ENCODE results near the gene SEMA4D.
"Not testable (repeated sequence)": the region's sequence is repeated elsewhere in the genome, so short reads cannot be mapped to it uniquely, and the experiment has no call there.

The SEMA4D gene

GRCh38 chr9:89479669-89480011 is 18.3 kb downstream of the SEMA4D start:
- DNase-seq = not testable (repeated sequence)

GRCh38 chr9:89478821-89479668 is 18.9 kb downstream of the SEMA4D start:
- DNase-seq = no peak

GRCh38 chr9:89477811-89478630 is 19.9 kb downstream of the SEMA4D start:
- DNase-seq = no peak

- no peak for DNase-seq
These were observed 20.5 kb downstream of the SEMA4D start for GRCh38 chr9:89477384-89477783.

- DNase-seq = no peak
These were observed 21.4 kb downstream of the SEMA4D start for GRCh38 chr9:89476546-89476945.

- DNase-seq = no peak
These were observed 21.9 kb downstream of the SEMA4D start for GRCh38 chr9:89475891-89476440.

- no peak for DNase-seq
These were observed 23.0 kb downstream of the SEMA4D start for GRCh38 chr9:89474939-89475338.

GRCh38 chr9:89473762-89474469 is 24.0 kb downstream of the SEMA4D start:
- DNase-seq = no peak

- DNase-seq = not testable (repeated sequence)
These were observed 26.1 kb downstream of the SEMA4D start for GRCh38 chr9:89471796-89472320.

- DNase-seq = no peak
These were observed 26.5 kb downstream of the SEMA4D start for GRCh38 chr9:89471390-89471789.

- DNase-seq = peak; percentile 9
These were observed 27.6 kb downstream of the SEMA4D start for GRCh38 chr9:89470224-89470839.

GRCh38 chr9:89469003-89469402 is 28.9 kb downstream of the SEMA4D start:
- DNase-seq = no peak

- DNase-seq = no peak
These were observed 29.5 kb downstream of the SEMA4D start for GRCh38 chr9:89468281-89468960.

- no peak for DNase-seq
These were observed 30.7 kb downstream of the SEMA4D start for GRCh38 chr9:89467278-89467625.

- DNase-seq = no peak
These were observed 31.2 kb downstream of the SEMA4D start for GRCh38 chr9:89466451-89467277.

- DNase-seq = no peak
These were observed 32.1 kb downstream of the SEMA4D start for GRCh38 chr9:89465726-89466308.

- DNase-seq = no peak
These were observed 32.9 kb downstream of the SEMA4D start for GRCh38 chr9:89465001-89465451.

- DNase-seq = no peak
These were observed 33.5 kb downstream of the SEMA4D start for GRCh38 chr9:89464300-89464901.

GRCh38 chr9:89462817-89463683 is 34.9 kb downstream of the SEMA4D start:
- DNase-seq = no peak

Measured in RPMI8226 (cell line).